NOMO-1 treated with dmso at 0.1 percent for 144 hours (cell line): Measurements from ENCODE around the gene SENP8.
A peak's percentile ranks its signal among the peaks of the same experiment; 100 is the strongest.

Experiments used
- DNase-seq: peaks from one replicate; lab custom pipeline; 2025; ENCODE audit not compliant: unreplicated experiment; lab: John Stamatoyannopoulos, UW

Gene SENP8

DNA sequence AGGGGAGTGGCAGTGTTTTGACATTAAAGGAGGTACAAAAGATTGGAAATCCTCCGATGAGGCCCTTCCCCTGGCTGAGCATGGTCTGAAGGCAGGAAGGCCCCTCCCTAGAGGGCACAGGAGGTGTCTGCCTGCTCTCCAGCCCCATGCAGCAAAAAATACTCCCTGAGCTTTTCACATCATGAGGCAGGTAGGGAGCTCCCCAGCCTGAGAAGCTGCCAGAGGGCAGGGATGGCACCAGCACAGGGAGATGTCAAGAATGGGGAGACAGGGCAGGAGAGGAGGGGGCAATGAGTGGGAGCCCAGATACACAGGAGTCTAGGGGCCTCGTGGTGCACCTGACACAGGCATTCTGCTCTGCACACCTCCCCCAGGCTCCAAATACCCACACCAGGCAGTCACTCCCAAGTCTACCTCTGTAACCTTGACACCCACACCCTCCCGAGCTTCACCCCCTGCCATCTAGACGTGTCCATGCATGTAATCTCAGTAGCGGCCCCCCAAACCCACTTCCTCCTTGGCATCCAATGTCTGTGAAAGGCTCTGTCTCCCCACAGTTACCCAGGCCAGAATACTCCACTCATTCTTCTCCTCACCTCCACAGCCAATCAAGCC is 56.5 kb downstream of the SENP8 start:
- no peak for DNase-seq

DNA sequence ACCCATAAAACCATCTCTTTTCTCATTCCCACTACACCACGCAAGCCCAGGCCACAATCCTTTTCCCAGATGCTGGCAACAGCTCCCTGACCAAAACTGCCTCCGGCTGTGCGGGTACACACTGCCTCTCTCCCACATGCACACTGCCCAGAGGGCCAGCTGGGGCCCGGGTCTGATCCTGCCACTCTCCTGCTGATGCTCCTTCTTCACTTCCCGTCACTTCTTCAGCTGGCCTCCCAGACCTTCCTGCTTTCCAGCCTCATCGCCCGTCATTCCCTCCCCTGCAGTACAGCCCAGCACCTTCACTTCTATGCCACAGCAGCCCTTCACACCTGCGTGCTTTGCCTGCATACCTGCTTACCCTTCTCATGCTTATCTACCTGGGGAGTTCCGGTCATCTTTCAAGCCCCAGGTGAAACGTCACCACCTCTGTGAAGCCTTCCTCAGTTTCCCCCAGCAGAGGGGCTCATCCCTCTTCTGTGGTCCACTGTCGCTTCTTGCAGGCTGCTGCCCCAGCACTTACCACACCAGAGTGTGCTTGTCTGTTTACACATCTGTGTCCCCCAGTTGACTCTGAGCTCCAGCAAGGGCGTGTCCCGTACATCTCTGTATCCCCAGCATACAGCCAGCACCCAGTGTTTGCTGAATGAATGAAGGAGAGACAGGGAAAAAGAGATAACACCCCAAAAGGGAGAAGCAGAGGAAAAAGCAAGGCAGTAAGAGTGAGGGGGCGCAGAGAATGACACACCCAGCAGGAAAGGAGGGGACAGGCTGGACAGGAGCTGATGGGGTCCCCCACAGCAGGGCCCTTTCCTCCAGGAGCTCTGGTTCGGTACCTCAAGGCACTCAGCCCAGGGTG is 57.2 kb downstream of the SENP8 start:
- no peak for DNase-seq

DNA sequence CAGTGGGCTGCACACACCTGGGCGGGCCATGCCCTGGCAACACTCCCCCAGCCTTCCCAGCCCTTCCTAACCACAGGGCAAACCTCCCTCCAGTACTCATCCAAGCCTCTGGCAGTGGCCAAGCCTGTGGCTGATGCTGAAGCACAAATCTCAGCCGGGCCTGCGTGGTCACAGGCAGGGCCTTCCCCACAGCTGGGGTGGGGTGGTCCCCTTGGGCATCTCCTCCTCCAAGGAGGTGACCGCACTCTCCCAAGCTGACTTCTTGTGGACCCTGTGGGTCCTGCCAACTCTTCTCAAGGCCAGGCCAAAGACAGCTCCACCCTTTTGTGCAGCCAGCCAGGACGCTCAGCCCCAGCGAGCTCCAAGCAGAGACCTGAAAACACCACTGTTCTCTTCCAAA is 58.0 kb downstream of the SENP8 start:
- no peak for DNase-seq

DNA sequence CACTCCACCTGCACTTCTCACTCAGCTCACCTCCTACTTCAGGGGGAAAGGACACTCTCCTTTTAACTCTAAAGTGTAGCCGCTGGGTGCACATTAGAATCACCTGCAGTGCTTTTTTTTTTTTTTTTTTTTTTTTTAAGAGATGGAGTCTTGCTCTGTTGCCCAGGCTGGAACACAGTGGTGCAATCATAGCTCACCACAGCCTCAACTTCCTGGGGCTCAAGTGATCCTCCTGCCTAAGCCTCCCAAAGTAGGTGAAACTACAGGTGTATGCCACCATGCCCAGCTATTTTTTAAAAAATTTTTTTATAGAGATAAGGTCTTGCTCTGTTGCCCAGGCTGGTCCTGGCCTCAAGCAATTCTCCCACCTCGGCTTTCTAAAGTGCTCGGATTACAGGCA is 58.5 kb downstream of the SENP8 start:
- no peak for DNase-seq

DNA sequence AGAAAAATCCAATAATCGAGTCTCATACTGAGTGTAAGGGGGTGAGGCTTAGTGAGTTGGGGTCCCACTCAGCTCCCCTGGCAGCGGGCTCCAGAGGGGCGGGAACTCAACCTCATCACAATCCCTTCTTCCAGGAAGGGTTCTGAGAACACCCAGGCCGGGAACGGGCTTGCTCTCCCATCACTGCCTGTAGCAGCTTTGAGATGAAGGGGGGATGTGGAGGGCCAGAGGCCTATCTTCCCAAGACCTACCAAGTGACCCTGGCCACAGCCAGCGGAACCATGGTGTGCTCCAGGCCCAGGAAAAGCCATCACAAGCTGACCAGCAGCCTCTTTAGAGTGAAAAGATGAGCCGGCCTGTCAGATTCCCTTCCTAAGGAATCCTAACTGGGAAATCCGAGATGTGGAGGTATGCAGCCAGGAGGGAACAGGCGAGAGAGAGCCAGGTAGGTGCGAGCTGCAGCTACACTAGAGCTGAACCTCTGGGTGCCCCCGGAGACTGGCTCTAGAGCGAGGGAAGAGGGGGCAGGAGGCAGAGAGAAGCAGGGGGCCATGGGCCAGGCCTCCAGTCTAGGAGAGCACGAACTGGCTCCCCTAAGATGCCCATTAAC is 60.9 kb downstream of the SENP8 start:
- DNase-seq: no peak

DNA sequence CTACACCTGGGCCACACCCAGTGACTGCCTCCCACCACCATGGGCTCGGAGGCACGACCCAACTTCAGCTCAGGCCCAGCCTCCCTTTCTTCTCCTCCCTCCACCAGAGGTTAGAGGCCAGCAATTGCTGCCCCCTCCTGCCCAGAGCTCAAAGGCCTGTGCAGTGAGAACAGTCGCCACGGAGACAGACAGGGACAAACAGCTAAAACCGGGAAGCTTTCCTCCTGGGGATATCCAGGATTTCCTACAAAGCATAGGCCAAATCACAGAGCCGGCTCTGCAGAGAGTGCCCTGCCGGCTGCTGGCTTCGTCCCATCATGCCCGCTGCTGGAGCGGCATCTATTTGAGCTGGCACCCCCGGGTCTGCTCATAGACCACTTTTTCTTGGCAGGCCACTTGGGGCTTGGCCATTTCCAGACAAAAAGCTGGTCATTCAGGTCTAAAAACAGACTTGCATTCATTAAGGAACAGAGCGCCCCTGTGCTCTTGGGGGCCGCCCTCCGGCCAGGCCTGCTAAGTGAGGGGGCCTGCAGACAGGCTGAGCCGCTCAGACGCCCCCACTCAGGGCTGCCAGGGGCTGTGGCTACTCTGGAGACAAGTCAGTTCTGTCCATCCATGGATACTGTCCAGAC is 61.9 kb downstream of the SENP8 start:
- DNase-seq: no peak

DNA sequence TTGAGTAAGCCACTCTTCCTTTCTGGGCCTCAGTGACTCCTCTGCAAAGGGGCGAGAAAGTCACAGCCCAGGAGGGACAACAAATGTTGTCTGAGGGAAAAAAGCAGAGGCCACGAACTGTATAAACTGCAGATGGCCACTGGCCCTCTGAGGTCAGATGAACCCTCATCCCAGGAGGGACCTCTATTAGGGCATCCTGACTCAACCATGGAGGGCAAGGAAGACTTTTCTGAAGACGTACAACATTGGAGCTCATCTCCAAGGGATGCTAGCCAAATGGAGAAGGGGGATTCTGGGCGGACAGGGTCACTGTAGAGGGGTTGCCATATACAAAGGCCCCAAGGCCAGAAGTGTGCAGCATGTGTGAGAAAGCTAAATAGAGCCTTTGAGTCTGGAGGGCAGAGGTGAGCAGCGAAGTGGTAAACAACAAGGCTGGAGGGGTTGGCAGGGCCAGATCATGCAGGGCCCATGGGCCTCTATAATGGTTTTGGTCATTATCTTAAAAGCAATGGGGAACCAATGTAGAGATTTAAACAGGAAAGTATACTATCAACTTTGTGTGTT is 62.6 kb downstream of the SENP8 start:
- DNase-seq: no peak

DNA sequence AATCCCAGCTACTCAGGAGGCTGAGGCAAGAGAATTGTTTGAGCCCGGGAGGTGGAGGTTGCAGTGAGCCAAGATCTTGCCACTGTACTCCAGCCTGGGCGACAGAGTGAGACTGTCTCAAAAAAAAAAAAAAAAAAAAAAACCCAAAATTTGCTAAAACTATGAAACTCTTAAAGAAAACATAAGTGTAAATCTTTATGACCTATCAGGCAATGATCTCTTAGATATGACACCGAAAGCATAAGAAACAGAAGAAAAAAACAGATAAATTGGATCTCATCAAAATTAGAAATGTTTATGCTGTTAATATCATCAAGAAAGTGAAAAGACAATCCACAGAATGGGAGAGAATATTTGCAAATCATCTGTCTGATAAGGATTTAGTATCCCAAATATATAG is 64.0 kb downstream of the SENP8 start:
- DNase-seq: no peak

DNA sequence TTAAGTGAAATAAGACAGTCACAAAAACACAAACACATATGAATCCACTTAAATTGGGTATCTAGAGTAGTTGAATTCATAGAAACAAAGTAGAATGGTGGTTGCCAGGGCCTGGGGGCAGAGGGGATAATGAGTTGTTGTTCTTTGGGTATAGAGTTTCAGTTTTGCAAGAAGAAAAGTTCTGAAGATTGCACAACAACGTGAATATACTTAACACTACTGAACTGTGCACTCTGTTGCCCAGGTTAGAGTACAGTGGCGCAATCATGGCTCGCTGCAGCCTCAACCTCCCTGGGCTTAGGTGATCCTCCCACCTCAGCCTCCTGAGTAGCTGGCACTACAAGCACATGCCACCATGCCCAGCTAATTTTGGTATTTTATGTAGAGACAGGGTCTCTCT is 64.5 kb downstream of the SENP8 start:
- peak; percentile 5 for DNase-seq

DNA sequence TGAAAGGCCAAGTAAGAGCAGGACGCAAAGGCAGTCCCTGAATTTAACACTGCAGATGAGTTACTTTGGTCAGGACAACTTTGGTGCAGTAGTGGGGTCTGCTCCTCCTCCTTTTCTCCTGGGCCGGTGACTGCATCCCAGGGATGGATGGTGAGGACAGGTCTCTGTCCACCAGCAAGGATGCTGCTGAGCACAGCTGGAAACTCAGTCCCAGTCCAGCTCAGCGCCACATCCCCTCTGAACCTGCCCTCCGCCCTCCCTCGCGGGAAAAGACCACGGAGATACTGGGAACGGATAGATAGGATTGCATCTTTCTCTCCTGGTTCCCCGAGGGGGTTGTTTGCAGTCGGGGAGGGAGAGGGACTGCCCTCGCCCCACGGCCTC is 65.6 kb downstream of the SENP8 start:
- DNase-seq: no peak

DNA sequence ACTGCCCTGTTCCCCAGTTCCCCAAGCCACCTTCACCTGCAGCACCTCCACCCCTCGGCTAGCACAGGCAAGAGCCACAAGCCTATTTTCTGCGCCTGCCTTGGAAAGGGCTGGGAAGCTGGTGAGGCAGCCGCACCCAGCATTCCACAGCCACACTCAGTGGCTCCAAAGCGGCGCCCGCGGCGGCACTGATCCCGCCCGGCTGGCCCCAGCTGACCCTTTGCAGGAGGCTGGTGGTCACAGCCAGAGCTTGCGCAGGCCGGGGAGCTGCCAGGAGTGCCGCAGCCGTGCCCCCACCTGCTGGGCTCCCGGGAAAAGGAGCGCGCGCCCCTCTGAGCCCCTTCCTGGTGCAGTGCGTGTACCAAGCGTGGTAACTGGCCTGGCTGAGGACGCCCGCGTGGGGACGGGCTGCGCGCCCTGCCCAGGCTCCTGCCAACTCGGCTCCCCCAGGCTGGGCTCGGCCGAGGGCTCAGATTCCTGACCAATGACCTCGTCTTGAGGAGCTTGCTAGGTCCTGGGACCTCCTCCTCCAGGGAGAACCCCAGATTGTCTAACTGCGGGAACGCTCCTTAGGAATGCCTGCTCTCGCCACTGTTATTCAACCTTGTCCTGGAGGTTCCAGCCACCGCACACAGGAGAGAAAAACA is 66.1 kb downstream of the SENP8 start:
- no peak for DNase-seq

DNA sequence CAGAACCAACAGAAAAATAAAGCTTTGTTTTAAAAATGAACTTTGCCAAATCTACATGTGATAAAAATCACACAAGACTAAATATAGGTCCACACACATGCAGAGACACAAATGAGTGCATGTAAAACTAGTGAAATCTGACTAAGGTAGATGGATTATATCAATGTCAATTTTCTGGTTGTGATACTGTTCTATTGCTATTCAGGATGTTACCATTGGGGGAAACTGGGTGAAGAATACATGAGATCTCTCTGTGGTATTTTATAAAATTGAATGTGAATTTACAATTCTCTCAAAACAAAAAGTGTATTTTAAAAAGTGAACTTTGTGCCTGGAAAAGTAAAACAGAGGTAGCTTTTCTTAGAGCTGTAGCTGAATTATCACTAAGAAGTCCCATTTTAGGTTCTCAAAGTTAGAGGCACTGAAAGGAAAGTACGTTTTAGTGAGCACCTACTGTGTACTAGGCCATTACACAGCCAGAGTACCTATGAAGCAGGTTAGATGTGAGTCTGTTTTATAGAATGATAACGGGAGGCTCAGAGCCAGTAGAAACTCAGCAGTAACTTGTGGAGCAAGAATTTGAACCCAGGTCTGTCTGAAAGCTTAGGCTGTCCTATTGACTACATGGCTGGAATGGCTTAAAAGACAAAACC is 71.2 kb downstream of the SENP8 start:
- no peak for DNase-seq

DNA sequence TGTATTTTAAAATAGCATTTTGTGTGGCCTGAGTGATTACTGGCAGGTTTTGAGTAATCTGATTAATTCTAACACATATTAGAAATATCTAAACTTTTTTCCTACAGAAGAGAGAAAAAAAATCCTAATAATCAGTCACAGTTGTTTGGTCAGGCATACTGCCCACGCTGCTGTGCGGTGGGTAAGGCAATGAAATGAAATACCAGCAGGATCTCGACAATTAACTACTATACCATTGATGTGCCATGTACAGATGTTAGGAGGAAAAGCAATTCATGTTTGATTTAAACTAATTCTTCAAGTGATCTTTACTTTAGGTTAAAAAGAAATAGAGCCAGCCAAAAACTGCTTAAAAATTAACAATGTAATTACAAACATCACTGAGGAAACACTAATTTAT is 74.2 kb downstream of the SENP8 start:
- no peak for DNase-seq
